ENCODE data around the gene NEU3. TPM values are rescaled to one million over a fixed set of nuclear protein-coding genes. Genes with fewer than 3 reads are reported as not detected.
A peak's percentile ranks its signal among the peaks of the same experiment; 100 is the strongest.

NEU3 gene
- total and polyA plus RNA-seq, 2 of the 13 experiments (the other 11 are each of a cell fraction or from before 2014, with no cell fraction given): 6.3 to 15.3 TPM

- TF ChIP-seq ETS1 (CRISPR knock-in tag; IDR thresholded peaks at IDR 0.05): no peak
- no peak for TF ChIP-seq SOX13 (IDR thresholded peaks at IDR 0.05)
- TF ChIP-seq SOX13 (CRISPR knock-in tag; conservative IDR thresholded peaks at IDR 0.05 in 1 of 2, IDR thresholded peaks at IDR 0.05 in 1 of 2): peak in 1 of 2 experiments; percentile 38; a peak in 1 of 4 replicates
- no peak for TF ChIP-seq CENPX (CRISPR knock-in tag; IDR thresholded peaks at IDR 0.05)
- TF ChIP-seq CREB1 (IDR thresholded peaks at IDR 0.05): no peak
- TF ChIP-seq CREB1 (CRISPR knock-in tag; IDR thresholded peaks at IDR 0.05): no peak
- no peak for TF ChIP-seq ZNF687 (CRISPR knock-in tag; IDR thresholded peaks at IDR 0.05)
- TF ChIP-seq CREBL2 (CRISPR knock-in tag; IDR thresholded peaks at IDR 0.05; ENCODE audit: borderline replicate concordance): no peak
- no peak for TF ChIP-seq TRIM24 (CRISPR knock-in tag; IDR thresholded peaks at IDR 0.05)
- TF ChIP-seq IKZF5 (CRISPR knock-in tag; IDR thresholded peaks at IDR 0.05): no peak
- TF ChIP-seq NFIB (CRISPR knock-in tag; IDR thresholded peaks at IDR 0.05; ENCODE audit: borderline replicate concordance): no peak
- TF ChIP-seq TEAD2 (CRISPR knock-in tag; IDR thresholded peaks at IDR 0.05): no peak
- TF ChIP-seq FOXP1 (IDR thresholded peaks at IDR 0.05): no peak
- 0 out of 2 replicates have a peak, but pooled peaks have one; percentile 16 for TF ChIP-seq FOXP1 (CRISPR knock-in tag; IDR thresholded peaks at IDR 0.05)
- no peak for TF ChIP-seq ZKSCAN1 (IDR thresholded peaks at IDR 0.05; ENCODE audit: low read length)
- TF ChIP-seq IRF9 (CRISPR knock-in tag; IDR thresholded peaks at IDR 0.05; ENCODE audit: borderline replicate concordance): no peak
- TF ChIP-seq IRX3 (CRISPR knock-in tag; IDR thresholded peaks at IDR 0.05; ENCODE audit: borderline replicate concordance, low read depth): no peak
- TF ChIP-seq GZF1 (CRISPR knock-in tag; IDR thresholded peaks at IDR 0.05): no peak
- no peak for TF ChIP-seq MEIS2 (CRISPR knock-in tag; IDR thresholded peaks at IDR 0.05)
- TF ChIP-seq CSRNP2 (CRISPR knock-in tag; conservative IDR thresholded peaks at IDR 0.05; ENCODE audit: low read depth): no peak
- no peak for TF ChIP-seq ZNF839 (CRISPR knock-in tag; IDR thresholded peaks at IDR 0.05; ENCODE audit: borderline replicate concordance)
- no peak for TF ChIP-seq EED (CRISPR knock-in tag; IDR thresholded peaks at IDR 0.05)
Observed at GRCh38 chr11:74984070-74984469, 4.7 kb upstream of the NEU3 start (continued).
